Measurements from ENCODE around the gene JAGN1. TPM values are rescaled to one million over a fixed set of nuclear protein-coding genes. Genes with fewer than 3 reads are reported as not detected.

JAGN1 gene
- total and polyA plus RNA-seq, 9 of the 15 experiments (the other 6 are each of a cell fraction or from before 2014, with no cell fraction given): 31.6 to 77.8 (median 40.3) TPM

- TF ChIP-seq ZNF197 (CRISPR knock-in tag; IDR thresholded peaks at IDR 0.05; ENCODE audit: low read depth): no peak
- TF ChIP-seq NFE2 (IDR thresholded peaks at IDR 0.05; ENCODE audit: low read depth): 0 out of 2 replicates have a peak, but pooled peaks have one; percentile 15
- no peak for TF ChIP-seq MLX (CRISPR knock-in tag; conservative IDR thresholded peaks at IDR 0.05)
- no peak for TF ChIP-seq GTF2B (IDR thresholded peaks at IDR 0.05; ENCODE audit: extremely low read depth, insufficient read length)
- peak in 1 of 2 experiments; percentile 17; a peak in 1 of 4 replicates for TF ChIP-seq HDAC1 (IDR thresholded peaks at IDR 0.05)
- TF ChIP-seq SMC3 (conservative IDR thresholded peaks at IDR 0.05; ENCODE audit: insufficient read depth, low read depth, low read length): no peak
- no peak for TF ChIP-seq ZBTB2 (IDR thresholded peaks at IDR 0.05)
- TF ChIP-seq MCM7 (IDR thresholded peaks at IDR 0.05): no peak
- TF ChIP-seq ZNF143 (CRISPR knock-in tag; IDR thresholded peaks at IDR 0.05): no peak
- TF ChIP-seq EGR1 (conservative IDR thresholded peaks at IDR 0.05): no peak
- TF ChIP-seq ZNF639 (CRISPR knock-in tag; conservative IDR thresholded peaks at IDR 0.05 in 1 of 2, IDR thresholded peaks at IDR 0.05 in 1 of 2): no peak
- no peak for TF ChIP-seq ZNF764 (CRISPR knock-in tag; IDR thresholded peaks at IDR 0.05; ENCODE audit: low read depth)
- no peak for TF ChIP-seq FOXJ3 (CRISPR knock-in tag; IDR thresholded peaks at IDR 0.05)
- no peak for TF ChIP-seq POLR2B (IDR thresholded peaks at IDR 0.05; ENCODE audit: low read depth, partially characterized antibody)
- TF ChIP-seq HDAC3 (IDR thresholded peaks at IDR 0.05; ENCODE audit: borderline replicate concordance, partially characterized antibody): no peak
- no peak for TF ChIP-seq IRF2 (CRISPR knock-in tag; IDR thresholded peaks at IDR 0.05)
- no peak; the same call in 1 of the 2 replicates for TF ChIP-seq KLF6 (CRISPR knock-in tag; IDR thresholded peaks at IDR 0.05; ENCODE audit: borderline replicate concordance)
- TF ChIP-seq PCBP2 (IDR thresholded peaks at IDR 0.05; ENCODE audit: low read depth, low read length, poor library complexity, severe bottlenecking): no peak
- TF ChIP-seq CBX8 (IDR thresholded peaks at IDR 0.05; ENCODE audit: borderline replicate concordance, extremely low read depth, low read depth, low read length, poor library complexity, severe bottlenecking): no peak
- no peak for TF ChIP-seq RBM17 (IDR thresholded peaks at IDR 0.05; ENCODE audit: borderline replicate concordance, low read depth, low read length)
- TF ChIP-seq ARID2 (IDR thresholded peaks at IDR 0.05): 0 out of 2 replicates have a peak, but pooled peaks have one; percentile 21
Observed at GRCh38 chr3:9897408-9898372, 7.3 kb downstream of the JAGN1 start (continued).

All from K562 (cell line).